Neural progenitor cell (in vitro differentiated cells): ENCODE data around the gene TBXAS1. TPM values are rescaled to one million over a fixed set of nuclear protein-coding genes. Genes with fewer than 3 reads are reported as not detected.

Experiments used
- DNase-seq: peaks from one replicate; pipeline ENCODE4 v3.0.0-alpha.2; 2016; ENCODE audit warnings: low spot score
- H2AFZ ChIP-seq: fragments of 200-600 bp; sonication (generic); replicated peaks from 2 replicates; pipeline ENCODE4 v1.6.1; 2016; ENCODE audit warnings: antibody characterized with exemption
- H3F3A ChIP-seq: fragments of 200-600 bp; sonication (generic); 2 replicates; pipeline ENCODE4 v1.6.1; 2016; ENCODE audit warnings: antibody characterized with exemption, low read depth
- H3K27ac ChIP-seq: fragments of 200-600 bp; sonication (generic); 2 replicates; pipeline ENCODE4 v1.5.1; 2016; ENCODE audit warnings: mild to moderate bottlenecking
- H3K27me3 ChIP-seq: fragments of 200-600 bp; sonication (generic); 2 replicates; pipeline ENCODE4 v1.6.1; 2016; ENCODE audit warnings: mild to moderate bottlenecking, moderate library complexity
- H3K36me3 ChIP-seq: fragments of 200-600 bp; sonication (generic); 2 replicates; pipeline ENCODE4 v1.5.1; 2016
- H3K4me1 ChIP-seq: fragments of 200-600 bp; sonication (generic); 2 replicates; pipeline ENCODE4 v1.6.1; 2016; ENCODE audit warnings: mixed run types
- H3K4me2 ChIP-seq: fragments of 200-600 bp; sonication (generic); 2 replicates; pipeline ENCODE4 v1.6.1; 2016
- H3K4me3 ChIP-seq: fragments of 200-600 bp; sonication (generic); 2 replicates; pipeline ENCODE4 v1.5.1; 2016
- H3K79me2 ChIP-seq: fragments of 200-600 bp; sonication (generic); 2 replicates; pipeline ENCODE4 v1.6.1; 2016; ENCODE audit warnings: low read depth
- H3K9ac ChIP-seq: fragments of 200-600 bp; sonication (generic); 2 replicates; pipeline ENCODE4 v1.6.1; 2016
- H3K9me3 ChIP-seq: fragments of 200-600 bp; sonication (generic); 2 replicates; pipeline ENCODE4 v1.5.1; 2016; ENCODE audit warnings: low read depth
- H4K20me1 ChIP-seq: fragments of 200-600 bp; sonication (generic); 2 replicates; pipeline ENCODE4 v1.6.1; 2016; ENCODE audit warnings: low read depth
- H3K27ac Mint-ChIP-seq: 3 replicates; pipeline ENCODE4 v1.8.0; 2021; ENCODE audit warnings: mixed read lengths
- H3K27me3 Mint-ChIP-seq: 2 replicates; pipeline ENCODE4 v1.8.0; 2022; ENCODE audit warnings: low read depth, mild to moderate bottlenecking, inconsistent platforms, moderate library complexity, mixed read lengths; ENCODE audit not compliant: insufficient read depth
- H3K36me3 Mint-ChIP-seq: 3 replicates; pipeline ENCODE4 v1.8.0; 2021; ENCODE audit warnings: mixed read lengths
- H3K4me1 Mint-ChIP-seq: 3 replicates; pipeline ENCODE4 v1.8.0; 2021; ENCODE audit warnings: mixed read lengths
- H3K4me3 Mint-ChIP-seq: 3 replicates; pipeline ENCODE4 v1.8.0; 2021; ENCODE audit warnings: mild to moderate bottlenecking, moderate library complexity, mixed read lengths
- H3K9me3 Mint-ChIP-seq: 3 replicates; pipeline ENCODE4 v1.8.0; 2020; ENCODE audit warnings: mixed read lengths
- EZH2 ChIP-seq: fragments of 200-600 bp; sonication (generic); IDR thresholded peaks from 2 replicates; pipeline ENCODE4 v1.6.1; 2017; ENCODE audit warnings: antibody characterized with exemption, mild to moderate bottlenecking, moderate library complexity
- EZH2phosphoT487 ChIP-seq: fragments of 200-600 bp; sonication (generic); IDR thresholded peaks from 2 replicates; pipeline ENCODE4 v1.6.1; 2017; ENCODE audit warnings: antibody characterized with exemption
- total RNA-seq: library from RNA; depleted of rRNA; stranded (reverse); fragments of >200 nt; gene quantifications from 2 replicates; pipeline ENCODE4 v1.2.3, GENCODE V29; 2015; ENCODE audit warnings: low replicate concordance
- TF ChIP-seq, protein P1 (sequence below): fragments of 200-600 bp; sonication (generic); IDR thresholded peaks from 2 replicates; pipeline ENCODE4 v1.5.1; 2017; ENCODE audit warnings: antibody characterized with exemption, mild to moderate bottlenecking

Gene TBXAS1
- total RNA-seq, 1 donor from 2014 or later, result not detected

- no peak overlapping the region for H3K27ac ChIP-seq
- H2AFZ ChIP-seq, result no peak overlapping the region
- no peaks in the 10 kb centered on the region for H3K36me3 ChIP-seq
- no peak for TF ChIP-seq EZH2
- TF ChIP-seq, protein P1, sequence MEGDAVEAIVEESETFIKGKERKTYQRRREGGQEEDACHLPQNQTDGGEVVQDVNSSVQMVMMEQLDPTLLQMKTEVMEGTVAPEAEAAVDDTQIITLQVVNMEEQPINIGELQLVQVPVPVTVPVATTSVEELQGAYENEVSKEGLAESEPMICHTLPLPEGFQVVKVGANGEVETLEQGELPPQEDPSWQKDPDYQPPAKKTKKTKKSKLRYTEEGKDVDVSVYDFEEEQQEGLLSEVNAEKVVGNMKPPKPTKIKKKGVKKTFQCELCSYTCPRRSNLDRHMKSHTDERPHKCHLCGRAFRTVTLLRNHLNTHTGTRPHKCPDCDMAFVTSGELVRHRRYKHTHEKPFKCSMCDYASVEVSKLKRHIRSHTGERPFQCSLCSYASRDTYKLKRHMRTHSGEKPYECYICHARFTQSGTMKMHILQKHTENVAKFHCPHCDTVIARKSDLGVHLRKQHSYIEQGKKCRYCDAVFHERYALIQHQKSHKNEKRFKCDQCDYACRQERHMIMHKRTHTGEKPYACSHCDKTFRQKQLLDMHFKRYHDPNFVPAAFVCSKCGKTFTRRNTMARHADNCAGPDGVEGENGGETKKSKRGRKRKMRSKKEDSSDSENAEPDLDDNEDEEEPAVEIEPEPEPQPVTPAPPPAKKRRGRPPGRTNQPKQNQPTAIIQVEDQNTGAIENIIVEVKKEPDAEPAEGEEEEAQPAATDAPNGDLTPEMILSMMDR, result no peak
- no peak for TF ChIP-seq EZH2phosphoT487
- no peak overlapping the region for H3K4me2 ChIP-seq
- H3K27me3 ChIP-seq, result no peaks in the 10 kb centered on the region
- peaks cover 4% of the 10 kb centered on the region for H3K9me3 Mint-ChIP-seq
- no peak overlapping the region for H3K27ac Mint-ChIP-seq
- no peak for DNase-seq
- no peaks in the 10 kb centered on the region for H3K79me2 ChIP-seq
- H3K4me3 Mint-ChIP-seq, result no peak overlapping the region
- peaks cover 3% of the 10 kb centered on the region for H3K4me1 Mint-ChIP-seq
- no peaks in the 10 kb centered on the region for H3K9me3 ChIP-seq
- H4K20me1 ChIP-seq, result no peaks in the 10 kb centered on the region
- no peaks in the 10 kb centered on the region for H3K36me3 Mint-ChIP-seq
- no peak overlapping the region for H3K9ac ChIP-seq
- H3K27me3 Mint-ChIP-seq, result peaks cover 1% of the 10 kb centered on the region
- no peaks in the 10 kb centered on the region for H3K4me1 ChIP-seq
- no peaks in the 10 kb centered on the region for H3F3A ChIP-seq
- no peak overlapping the region for H3K4me3 ChIP-seq
Measured at GRCh38 chr7:139869886-139870285, 40.8 kb downstream of the TBXAS1 start.

GRCh38 chr7:139870380-139870779 lies 41.3 kb downstream of the TBXAS1 start:
- Mint-ChIP-seq H3K27ac (no peak overlapping the region), H3K27me3 (no peaks in the 10 kb centered on the region), H3K4me3 (no peak overlapping the region), H3K4me1 (peaks cover 3% of the 10 kb centered on the region), H3K36me3 (no peaks in the 10 kb centered on the region), H3K9me3 (no peaks in the 10 kb centered on the region)
- Histone ChIP-seq H4K20me1 (no peaks in the 10 kb centered on the region), H3K9me3 (no peaks in the 10 kb centered on the region), H3K36me3 (no peaks in the 10 kb centered on the region), H3K27ac (no peak overlapping the region), H3K4me2 (no peak overlapping the region), H2AFZ (no peak overlapping the region), H3K9ac (no peak overlapping the region), H3K79me2 (no peaks in the 10 kb centered on the region), H3K4me3 (no peak overlapping the region), H3F3A (no peaks in the 10 kb centered on the region), H3K4me1 (no peaks in the 10 kb centered on the region), H3K27me3 (no peaks in the 10 kb centered on the region)
- no peak for TF ChIP-seq EZH2
- TF ChIP-seq EZH2phosphoT487, result no peak
- TF ChIP-seq, protein P1, result no peak
- DNase-seq, result no peak

- Mint-ChIP-seq H3K9me3 (no peaks in the 10 kb centered on the region), H3K4me1 (peaks cover 3% of the 10 kb centered on the region), H3K27me3 (no peaks in the 10 kb centered on the region), H3K27ac (no peak overlapping the region), H3K36me3 (no peaks in the 10 kb centered on the region), H3K4me3 (no peak overlapping the region)
- no peaks in the 10 kb centered on the region for H3K79me2 ChIP-seq
- H3K27me3 ChIP-seq, result no peaks in the 10 kb centered on the region
- no peaks in the 10 kb centered on the region for H3K4me1 ChIP-seq
- no peak overlapping the region for H2AFZ ChIP-seq
- no peak overlapping the region for H3K4me3 ChIP-seq
- H4K20me1 ChIP-seq, result no peaks in the 10 kb centered on the region
- TF ChIP-seq, protein P1, result no peak
- no peak for TF ChIP-seq EZH2phosphoT487
- TF ChIP-seq EZH2, result no peak
- H3K9me3 ChIP-seq, result no peaks in the 10 kb centered on the region
- no peaks in the 10 kb centered on the region for H3F3A ChIP-seq
- H3K36me3 ChIP-seq, result no peaks in the 10 kb centered on the region
- H3K4me2 ChIP-seq, result no peak overlapping the region
- H3K27ac ChIP-seq, result no peak overlapping the region
- no peak for DNase-seq
- H3K9ac ChIP-seq, result no peak overlapping the region
Measured at GRCh38 chr7:139871331-139871730, 42.3 kb downstream of the TBXAS1 start.

GRCh38 chr7:139871820-139872219 lies 42.8 kb downstream of the TBXAS1 start:
- H3K27ac Mint-ChIP-seq, result no peak overlapping the region

More at GRCh38 chr7:139871820-139872219, 42.8 kb downstream of the TBXAS1 start:
- no peaks in the 10 kb centered on the region for H3K9me3 Mint-ChIP-seq
- no peak overlapping the region for H3K4me3 ChIP-seq
- no peaks in the 10 kb centered on the region for H3K27me3 Mint-ChIP-seq
- H3K4me2 ChIP-seq, result no peak overlapping the region
- H3K9me3 ChIP-seq, result no peaks in the 10 kb centered on the region
- H3K27me3 ChIP-seq, result no peaks in the 10 kb centered on the region
- H4K20me1 ChIP-seq, result no peaks in the 10 kb centered on the region
- no peak overlapping the region for H3K4me3 Mint-ChIP-seq
- no peaks in the 10 kb centered on the region for H3K36me3 Mint-ChIP-seq
- peaks cover 3% of the 10 kb centered on the region for H3K4me1 Mint-ChIP-seq
- no peak for TF ChIP-seq EZH2phosphoT487
- TF ChIP-seq, protein P1, result no peak
- no peak for TF ChIP-seq EZH2
- H3K9ac ChIP-seq, result no peak overlapping the region
- H3F3A ChIP-seq, result no peaks in the 10 kb centered on the region
- no peak overlapping the region for H2AFZ ChIP-seq
- H3K4me1 ChIP-seq, result no peaks in the 10 kb centered on the region
- no peak for DNase-seq
- no peak overlapping the region for H3K27ac ChIP-seq
- no peaks in the 10 kb centered on the region for H3K36me3 ChIP-seq
- H3K79me2 ChIP-seq, result no peaks in the 10 kb centered on the region
